Coronary artery (tissue), 2 donors: ENCODE data around the gene SLC24A3.

ENCODE experiments used
- DNase-seq: peaks from one replicate; pipeline ENCODE4 v3.0.0-alpha.2; 2017; ENCODE audit warnings: low spot score
- H3K27ac ChIP-seq, 2 donors: fragments of 200-600 bp; sonication (generic); one replicate each; pipeline ENCODE4 v1.5.1; 2016 to 2019
- H3K4me3 ChIP-seq: fragments of 200-600 bp; sonication (generic); 2 replicates; pipeline ENCODE4 v1.5.1; 2016; ENCODE audit warnings: mild to moderate bottlenecking, moderate library complexity
- CTCF ChIP-seq: fragments of 200-600 bp; sonication (generic); IDR thresholded peaks from one replicate; pipeline ENCODE4 v1.5.1; 2019; ENCODE audit warnings: antibody characterized with exemption

The SLC24A3 gene

GRCh38 chr20:19252451-19253120 is 40.1 kb downstream of the SLC24A3 start:
- no peak for TF ChIP-seq CTCF
- no peak for DNase-seq
- Histone ChIP-seq H3K4me3 (no peak overlapping the region), H3K27ac (peak overlapping the region in 1 of 2 donors; percentile 45)

DNA sequence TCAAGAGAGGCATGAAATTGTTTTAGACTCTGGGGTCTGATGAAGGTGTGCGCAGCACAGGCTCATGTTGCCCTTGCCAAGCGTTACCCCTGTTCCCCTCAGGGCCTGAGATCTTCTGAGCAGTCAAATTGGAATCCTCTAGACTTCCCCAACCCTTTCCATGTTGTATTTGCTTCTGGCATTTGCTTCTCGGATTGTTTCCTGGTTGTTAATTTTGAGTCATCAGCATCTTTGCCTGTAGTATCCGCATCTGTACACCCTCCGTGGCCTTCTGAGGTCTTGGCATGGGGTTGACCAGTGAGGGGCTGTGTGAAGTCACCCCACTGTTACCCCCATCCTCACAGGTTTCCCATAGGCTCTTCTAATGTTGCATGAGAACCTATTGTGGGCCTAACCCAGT is 40.9 kb downstream of the SLC24A3 start:
- Histone ChIP-seq H3K4me3 (no peak overlapping the region), H3K27ac (peak overlapping the region in 1 of 2 donors; percentile 36)
- TF ChIP-seq CTCF: no peak
- no peak for DNase-seq

DNA sequence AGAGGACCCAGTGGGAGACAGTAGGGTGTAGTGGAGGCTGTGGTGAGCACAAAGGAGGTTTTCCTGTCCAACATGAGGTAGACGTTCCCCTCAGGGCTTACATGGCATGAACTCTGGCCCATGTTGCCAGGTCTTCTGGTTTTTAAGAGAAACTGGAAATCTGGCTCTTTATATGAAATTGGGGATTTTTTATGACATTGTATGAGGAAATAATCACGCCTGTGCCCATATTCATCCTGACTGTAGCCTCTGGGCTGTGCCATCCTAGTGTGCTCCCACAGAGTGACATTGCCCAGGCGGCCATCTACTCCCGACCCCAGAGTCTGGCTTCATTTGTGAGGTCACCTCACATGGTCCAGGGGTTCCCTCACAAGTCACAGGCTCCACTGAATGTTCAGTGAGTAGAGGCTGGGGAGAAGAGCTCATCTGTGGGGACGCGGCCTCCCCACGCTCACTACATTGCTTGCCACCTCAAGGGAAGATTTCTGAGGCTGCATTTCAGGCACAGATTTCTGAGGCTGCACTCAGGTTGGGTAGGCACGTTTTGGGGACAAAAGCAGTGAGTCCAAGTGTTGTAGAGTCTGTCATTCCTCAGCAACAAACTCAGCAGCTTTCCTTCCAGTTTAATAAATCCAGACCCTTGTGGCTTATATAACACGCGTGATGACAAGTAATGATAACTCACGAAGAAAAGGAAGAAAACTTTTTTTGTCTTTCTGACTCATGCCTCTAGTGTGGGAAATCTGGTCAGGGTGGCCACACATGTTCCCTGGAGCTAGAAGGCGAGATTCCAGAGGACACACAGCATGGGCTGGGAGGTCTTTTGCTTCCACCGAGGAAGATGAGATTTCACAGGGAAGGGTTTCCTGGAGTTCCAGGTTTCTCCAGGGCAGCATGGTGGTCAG is 41.7 kb downstream of the SLC24A3 start:
- no peak for DNase-seq
- no peak overlapping the region for H3K4me3 ChIP-seq
- no peak for TF ChIP-seq CTCF
- no peak overlapping the region for H3K27ac ChIP-seq

DNA sequence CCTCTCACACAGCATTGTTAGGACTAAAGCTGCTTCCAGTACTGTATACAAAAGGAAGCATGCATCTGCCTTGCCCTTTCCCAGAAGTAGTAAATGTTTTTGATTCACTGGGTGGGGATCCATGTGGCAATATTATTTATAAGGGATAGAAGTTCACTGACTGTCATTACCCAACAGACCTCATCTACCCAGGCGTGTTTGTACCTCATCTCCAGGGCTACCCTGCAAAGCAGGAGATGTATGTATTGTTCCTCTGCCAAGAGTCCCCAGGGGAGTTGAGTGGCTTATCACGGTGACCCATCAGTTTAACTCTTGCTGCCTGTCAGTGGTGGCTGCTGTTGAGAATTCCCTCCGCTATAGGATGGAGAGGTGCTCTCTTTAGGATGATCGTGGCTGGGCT is 42.5 kb downstream of the SLC24A3 start:
- Histone ChIP-seq H3K27ac (no peak overlapping the region), H3K4me3 (no peak overlapping the region)
- TF ChIP-seq CTCF: no peak
- no peak for DNase-seq

GRCh38 chr20:19256085-19256484 is 43.6 kb downstream of the SLC24A3 start:
- no peak overlapping the region for H3K4me3 ChIP-seq
- H3K27ac ChIP-seq: no peak overlapping the region
- DNase-seq: no peak
- no peak for TF ChIP-seq CTCF

DNA sequence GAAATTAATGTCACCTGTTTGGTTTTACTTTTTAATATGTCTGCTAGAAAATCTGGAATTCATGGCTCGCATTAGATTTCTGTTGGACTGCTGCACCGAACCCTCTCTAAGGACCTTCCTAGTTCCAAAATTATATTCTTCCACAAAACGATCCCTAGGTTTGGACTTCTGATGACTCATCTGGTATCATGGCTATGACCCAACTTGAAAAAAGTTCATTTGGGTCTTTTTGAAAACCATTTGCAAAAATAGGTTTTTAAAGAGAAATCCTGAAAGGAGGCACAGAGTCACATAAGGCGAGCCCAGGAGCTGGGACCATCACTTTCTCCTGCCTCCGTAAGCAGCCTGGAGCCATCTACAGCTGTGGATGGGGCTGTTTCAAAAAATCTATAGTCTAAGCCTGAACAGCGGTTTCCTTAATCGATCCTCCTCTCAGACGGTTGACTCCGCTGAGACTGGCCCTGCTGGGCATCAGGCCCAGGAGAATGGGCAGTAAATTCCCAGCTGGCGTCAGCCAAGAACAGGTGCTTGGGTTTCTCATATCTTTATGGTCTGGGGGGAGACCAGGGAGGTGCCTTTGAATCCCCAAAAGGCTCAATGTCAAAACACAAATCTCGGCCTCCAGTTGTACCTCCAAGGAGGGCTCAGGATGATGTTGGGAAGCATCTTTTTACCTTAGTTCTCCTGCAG is 44.6 kb downstream of the SLC24A3 start:
- Histone ChIP-seq H3K4me3 (no peak overlapping the region), H3K27ac (no peak overlapping the region)
- no peak for TF ChIP-seq CTCF
- peak; percentile 47 for DNase-seq
